ENCODE data around the gene LMAN1. TPM values are rescaled to one million over a fixed set of nuclear protein-coding genes. Genes with fewer than 3 reads are reported as not detected.

LMAN1 gene
- total RNA-seq, 2 experiments from 2014 or later: 121 to 134 TPM

GRCh38 chr18:59328683-59329082 is 30.4 kb downstream of the LMAN1 start:
- intact Hi-C loops (cut with DNase I, micrococcal nuclease): no loop called here
- CTCF ChIA-PET: interaction anchor here (0.6 to 0.7 kb wide), 3 partner anchors 130 to 696 kb away, joined by 3 read pairs; no protein-coding TSS in a partner anchor
- Mint-ChIP-seq H3K9me3 (ENCODE audit: low read depth) (no peaks in the 10 kb centered on the region), H3K36me3 (ENCODE audit: low read depth) (peaks cover 45% of the 10 kb centered on the region), H3K27me3 (no peaks in the 10 kb centered on the region), H3K4me3 (no peak overlapping the region), H3K4me1 (no peaks in the 10 kb centered on the region), H3K27ac (no peak overlapping the region)
- DNase-seq (no peak), ATAC-seq (no peak)
- POLR2A ChIA-PET: no interaction called here

GRCh38 chr18:59325965-59326364 is 33.1 kb downstream of the LMAN1 start:
- intact Hi-C loops (cut with DNase I, micrococcal nuclease): no loop called here
- Mint-ChIP-seq H3K4me1 (no peaks in the 10 kb centered on the region), H3K4me3 (no peak overlapping the region), H3K9me3 (ENCODE audit: low read depth) (no peaks in the 10 kb centered on the region), H3K27ac (no peak overlapping the region), H3K27me3 (no peaks in the 10 kb centered on the region), H3K36me3 (ENCODE audit: low read depth) (peaks cover 34% of the 10 kb centered on the region)
- no peak for DNase-seq
- ChIA-PET POLR2A (no interaction called here), CTCF (interaction anchor here (0.6 to 1.0 kb wide), 6 partner anchors 14 to 77 kb away, joined by 3 to 4 read pairs (median 3); no protein-coding TSS in a partner anchor)
- no peak for ATAC-seq

- POLR2A ChIA-PET: no interaction called here
- no peak overlapping the region for H3K4me3 Mint-ChIP-seq
These were observed 34.5 kb downstream of the LMAN1 start for GRCh38 chr18:59324623-59324971.

GRCh38 chr18:59323931-59324622 is 35.0 kb downstream of the LMAN1 start:
- Mint-ChIP-seq H3K4me1 (no peaks in the 10 kb centered on the region), H3K36me3 (ENCODE audit: low read depth) (peaks cover 29% of the 10 kb centered on the region), H3K4me3 (no peak overlapping the region), H3K27me3 (peaks cover 2% of the 10 kb centered on the region), H3K27ac (no peak overlapping the region), H3K9me3 (ENCODE audit: low read depth) (no peaks in the 10 kb centered on the region)
- intact Hi-C loops (cut with DNase I, micrococcal nuclease): no loop called here
- ChIA-PET POLR2A (no interaction called here), CTCF (no interaction called here)
- ATAC-seq: no peak
- DNase-seq: no peak

More at GRCh38 chr18:59324623-59324971, 34.5 kb downstream of the LMAN1 start:
- DNase-seq (no peak), ATAC-seq (peak; percentile 23)
- no peaks in the 10 kb centered on the region for H3K27me3 Mint-ChIP-seq
- H3K27ac Mint-ChIP-seq: no peak overlapping the region
- CTCF ChIA-PET: no interaction called here
- no peaks in the 10 kb centered on the region for H3K9me3 Mint-ChIP-seq (ENCODE audit: low read depth)
- intact Hi-C loops (cut with DNase I, micrococcal nuclease): no loop called here
- H3K4me1 Mint-ChIP-seq: no peaks in the 10 kb centered on the region
- peaks cover 33% of the 10 kb centered on the region for H3K36me3 Mint-ChIP-seq (ENCODE audit: low read depth)

GRCh38 chr18:59318460-59319050 is 40.5 kb downstream of the LMAN1 start, which contains the start of gene CPLX4:
TSS of gene CPLX4 (minus strand) at chr18:59318649. CDS start at chr18:59318462, 187 bp downstream.
- Mint-ChIP-seq H3K27me3 (peaks cover 7% of the 10 kb centered on the region), H3K9me3 (ENCODE audit: low read depth) (no peaks in the 10 kb centered on the region), H3K4me3 (no peak within 1 kb of the TSS), H3K36me3 (ENCODE audit: low read depth) (no peaks in the 10 kb centered on the region), H3K4me1 (no peaks in the 10 kb centered on the region), H3K27ac (no peak within 1 kb of the TSS)
- ChIA-PET CTCF (interaction anchor here (0.5 to 6.8 kb wide), 4 partner anchors 10 to 168 kb away, joined by 3 to 25 read pairs (median 6); no protein-coding TSS in a partner anchor), POLR2A (no interaction called here)
- ATAC-seq (no peak), DNase-seq (no peak)
- intact Hi-C loops (cut with DNase I, micrococcal nuclease): no loop called here

GRCh38 chr18:59311631-59312030 is 47.4 kb downstream of the LMAN1 start:
- DNase-seq: no peak
- H3K27ac Mint-ChIP-seq: no peak overlapping the region
- H3K4me3 Mint-ChIP-seq: no peak overlapping the region
- no peaks in the 10 kb centered on the region for H3K36me3 Mint-ChIP-seq (ENCODE audit: low read depth)
- no peak for ATAC-seq
- ChIA-PET POLR2A (no interaction called here), CTCF (interaction anchor here (1.4 to 5.7 kb wide), 3 partner anchors 9 to 91 kb away, joined by 3 to 130 read pairs (median 8); no protein-coding TSS in a partner anchor)
- no peaks in the 10 kb centered on the region for H3K9me3 Mint-ChIP-seq (ENCODE audit: low read depth)
- no peaks in the 10 kb centered on the region for H3K4me1 Mint-ChIP-seq
- intact Hi-C loops (cut with DNase I, micrococcal nuclease): no loop called here
- H3K27me3 Mint-ChIP-seq: peaks cover 33% of the 10 kb centered on the region

- peak overlapping the region; percentile 20 for H3K4me3 Mint-ChIP-seq
- ATAC-seq (no peak), DNase-seq (no peak)
- ChIA-PET CTCF (interaction anchor here (0.6 to 5.7 kb wide), 14 partner anchors 9 to 1287 kb away, joined by 3 to 130 read pairs (median 5); partner anchors contain the start of gene CPLX4), POLR2A (no interaction called here)
- no peaks in the 10 kb centered on the region for H3K36me3 Mint-ChIP-seq (ENCODE audit: low read depth)
- no peaks in the 10 kb centered on the region for H3K9me3 Mint-ChIP-seq (ENCODE audit: low read depth)
- H3K27me3 Mint-ChIP-seq: peaks cover 42% of the 10 kb centered on the region
- H3K27ac Mint-ChIP-seq: no peak overlapping the region
- no peaks in the 10 kb centered on the region for H3K4me1 Mint-ChIP-seq
- intact Hi-C loops (cut with DNase I, micrococcal nuclease): loop anchor here (1.0 to 5.0 kb wide), 5 partner anchors 50 to 513 kb away; partner anchors contain the start of gene LMAN1 (in 1 of the 2)
These were observed 50.2 kb downstream of the LMAN1 start for GRCh38 chr18:59308938-59309260.

- DNase-seq: peak; percentile 82
- Mint-ChIP-seq H3K9me3 (ENCODE audit: low read depth) (no peaks in the 10 kb centered on the region), H3K36me3 (ENCODE audit: low read depth) (no peaks in the 10 kb centered on the region), H3K27ac (no peak overlapping the region), H3K4me3 (peak overlapping the region; percentile 20), H3K27me3 (peaks cover 42% of the 10 kb centered on the region), H3K4me1 (no peaks in the 10 kb centered on the region)
- ATAC-seq: peak; percentile 95
- ChIA-PET POLR2A (no interaction called here), CTCF (interaction anchor here (0.6 to 5.7 kb wide), 19 partner anchors 10 to 1287 kb away, joined by 3 to 130 read pairs (median 4); partner anchors contain the start of genes CPLX4 and RAX)
- intact Hi-C loops (cut with DNase I, micrococcal nuclease): loop anchor here (1.0 to 5.0 kb wide), 5 partner anchors 51 to 514 kb away; partner anchors contain the start of gene LMAN1 (in 1 of the 2)
These were observed 50.7 kb downstream of the LMAN1 start for GRCh38 chr18:59308248-59308937.

GRCh38 chr18:59306640-59307039 is 52.4 kb downstream of the LMAN1 start:
- ATAC-seq (no peak), DNase-seq (no peak)
- H3K27ac Mint-ChIP-seq: no peak overlapping the region
- CTCF ChIA-PET: interaction anchor here (5.0 kb wide), 1 partner anchor 96 kb away, joined by 33 read pairs; no protein-coding TSS in a partner anchor
- intact Hi-C loops (cut with DNase I, micrococcal nuclease): loop anchor here in 1 of 2 experiments (5.0 kb wide), 1 partner anchor 516 kb away; no protein-coding TSS in a partner anchor
- POLR2A ChIA-PET: no interaction called here
- H3K36me3 Mint-ChIP-seq (ENCODE audit: low read depth): no peaks in the 10 kb centered on the region
- H3K27me3 Mint-ChIP-seq: peaks cover 37% of the 10 kb centered on the region
- H3K4me3 Mint-ChIP-seq: no peak overlapping the region
- no peaks in the 10 kb centered on the region for H3K9me3 Mint-ChIP-seq (ENCODE audit: low read depth)
- no peaks in the 10 kb centered on the region for H3K4me1 Mint-ChIP-seq

GRCh38 chr18:59305295-59305694 is 53.8 kb downstream of the LMAN1 start:
- DNase-seq (no peak), ATAC-seq (no peak)
- intact Hi-C loops (cut with DNase I, micrococcal nuclease): loop anchor here in 1 of 2 experiments (5.0 kb wide), 1 partner anchor 517 kb away; no protein-coding TSS in a partner anchor
- no peaks in the 10 kb centered on the region for H3K36me3 Mint-ChIP-seq (ENCODE audit: low read depth)
- ChIA-PET CTCF (interaction anchor here (0.9 to 5.0 kb wide), 2 partner anchors 9 to 98 kb away, joined by 3 to 33 read pairs; no protein-coding TSS in a partner anchor), POLR2A (no interaction called here)
- no peaks in the 10 kb centered on the region for H3K4me1 Mint-ChIP-seq
- peaks cover 29% of the 10 kb centered on the region for H3K27me3 Mint-ChIP-seq
- H3K9me3 Mint-ChIP-seq (ENCODE audit: low read depth): no peaks in the 10 kb centered on the region
- H3K27ac Mint-ChIP-seq: no peak overlapping the region
- no peak overlapping the region for H3K4me3 Mint-ChIP-seq

GRCh38 chr18:59303656-59304195 is 55.3 kb downstream of the LMAN1 start:
- intact Hi-C loops (cut with DNase I, micrococcal nuclease): no loop called here
- H3K4me3 Mint-ChIP-seq: no peak overlapping the region
- H3K27me3 Mint-ChIP-seq: peaks cover 18% of the 10 kb centered on the region
- no peaks in the 10 kb centered on the region for H3K9me3 Mint-ChIP-seq (ENCODE audit: low read depth)
- no peaks in the 10 kb centered on the region for H3K4me1 Mint-ChIP-seq
- CTCF ChIA-PET: interaction anchor here (0.9 to 5.0 kb wide), 8 partner anchors 8 to 99 kb away, joined by 3 to 33 read pairs (median 4); no protein-coding TSS in a partner anchor
- DNase-seq (no peak), ATAC-seq (no peak)
- H3K36me3 Mint-ChIP-seq (ENCODE audit: low read depth): no peaks in the 10 kb centered on the region
- POLR2A ChIA-PET: no interaction called here
- H3K27ac Mint-ChIP-seq: no peak overlapping the region

Data from activated CD4-positive, alpha-beta T cell treated with anti-CD3 and anti-CD28 coated beads for 36 hours (primary cell).